Measurements from ENCODE around the gene KCNMB3.

DNA sequence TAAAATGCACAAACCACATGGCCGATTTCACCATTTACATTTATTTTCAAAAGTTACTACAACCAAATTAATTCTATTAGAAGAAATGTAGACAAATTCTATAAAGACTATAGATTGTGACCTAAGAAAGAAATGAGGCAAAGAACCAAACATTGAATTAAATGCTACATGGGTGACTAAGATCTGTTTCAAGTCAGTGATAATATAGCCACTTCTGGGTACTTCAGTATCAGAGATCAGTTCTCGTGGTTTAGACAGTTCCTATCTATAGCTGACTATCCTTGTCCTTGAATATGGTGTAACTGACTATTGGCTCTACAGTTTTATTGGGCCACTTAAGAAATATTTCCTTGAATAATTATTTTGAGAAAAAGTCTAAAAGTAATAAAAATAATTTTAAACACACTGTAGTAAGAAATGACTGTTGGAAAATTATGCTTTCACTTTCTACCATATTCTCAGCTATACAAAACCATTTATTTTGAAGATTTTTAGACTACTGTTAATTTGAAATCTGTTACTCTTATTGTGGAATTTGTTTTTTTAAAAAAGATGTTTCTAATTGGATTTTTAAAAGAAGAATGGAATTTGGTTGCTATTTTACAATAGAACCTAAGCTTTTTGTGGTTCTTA is 14.1 kb downstream of the KCNMB3 start:
- TF ChIP-seq, protein P1, sequence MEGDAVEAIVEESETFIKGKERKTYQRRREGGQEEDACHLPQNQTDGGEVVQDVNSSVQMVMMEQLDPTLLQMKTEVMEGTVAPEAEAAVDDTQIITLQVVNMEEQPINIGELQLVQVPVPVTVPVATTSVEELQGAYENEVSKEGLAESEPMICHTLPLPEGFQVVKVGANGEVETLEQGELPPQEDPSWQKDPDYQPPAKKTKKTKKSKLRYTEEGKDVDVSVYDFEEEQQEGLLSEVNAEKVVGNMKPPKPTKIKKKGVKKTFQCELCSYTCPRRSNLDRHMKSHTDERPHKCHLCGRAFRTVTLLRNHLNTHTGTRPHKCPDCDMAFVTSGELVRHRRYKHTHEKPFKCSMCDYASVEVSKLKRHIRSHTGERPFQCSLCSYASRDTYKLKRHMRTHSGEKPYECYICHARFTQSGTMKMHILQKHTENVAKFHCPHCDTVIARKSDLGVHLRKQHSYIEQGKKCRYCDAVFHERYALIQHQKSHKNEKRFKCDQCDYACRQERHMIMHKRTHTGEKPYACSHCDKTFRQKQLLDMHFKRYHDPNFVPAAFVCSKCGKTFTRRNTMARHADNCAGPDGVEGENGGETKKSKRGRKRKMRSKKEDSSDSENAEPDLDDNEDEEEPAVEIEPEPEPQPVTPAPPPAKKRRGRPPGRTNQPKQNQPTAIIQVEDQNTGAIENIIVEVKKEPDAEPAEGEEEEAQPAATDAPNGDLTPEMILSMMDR (IDR thresholded peaks at IDR 0.05), result no peak
- TF ChIP-seq POLR2A (IDR thresholded peaks at IDR 0.05) (no peak), EP300 (IDR thresholded peaks at IDR 0.05) (no peak), POLR2AphosphoS5 (IDR thresholded peaks at IDR 0.05) (no peak)
